ENCODE measurements around the gene FNDC8. TPM values are rescaled to one million over a fixed set of nuclear protein-coding genes. Genes with fewer than 3 reads are reported as not detected.

The FNDC8 gene
- not detected for total RNA-seq

- no peak for DNase-seq
- H3K9ac ChIP-seq (ENCODE audit: low read depth in 2 of 2, low read length in 2 of 2), result no peak within 1 kb of the TSS
- H3K4me3 ChIP-seq, result no peak within 1 kb of the TSS
- no peaks in the 10 kb centered on the region for H3K9me3 ChIP-seq
- H3K4me1 ChIP-seq, result peaks cover 5% of the 10 kb centered on the region
- H3K27ac ChIP-seq, result no peak within 1 kb of the TSS
- TF ChIP-seq, protein P1, sequence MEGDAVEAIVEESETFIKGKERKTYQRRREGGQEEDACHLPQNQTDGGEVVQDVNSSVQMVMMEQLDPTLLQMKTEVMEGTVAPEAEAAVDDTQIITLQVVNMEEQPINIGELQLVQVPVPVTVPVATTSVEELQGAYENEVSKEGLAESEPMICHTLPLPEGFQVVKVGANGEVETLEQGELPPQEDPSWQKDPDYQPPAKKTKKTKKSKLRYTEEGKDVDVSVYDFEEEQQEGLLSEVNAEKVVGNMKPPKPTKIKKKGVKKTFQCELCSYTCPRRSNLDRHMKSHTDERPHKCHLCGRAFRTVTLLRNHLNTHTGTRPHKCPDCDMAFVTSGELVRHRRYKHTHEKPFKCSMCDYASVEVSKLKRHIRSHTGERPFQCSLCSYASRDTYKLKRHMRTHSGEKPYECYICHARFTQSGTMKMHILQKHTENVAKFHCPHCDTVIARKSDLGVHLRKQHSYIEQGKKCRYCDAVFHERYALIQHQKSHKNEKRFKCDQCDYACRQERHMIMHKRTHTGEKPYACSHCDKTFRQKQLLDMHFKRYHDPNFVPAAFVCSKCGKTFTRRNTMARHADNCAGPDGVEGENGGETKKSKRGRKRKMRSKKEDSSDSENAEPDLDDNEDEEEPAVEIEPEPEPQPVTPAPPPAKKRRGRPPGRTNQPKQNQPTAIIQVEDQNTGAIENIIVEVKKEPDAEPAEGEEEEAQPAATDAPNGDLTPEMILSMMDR (IDR thresholded peaks at IDR 0.05), result no peak
- no peaks in the 10 kb centered on the region for H3K36me3 ChIP-seq
- intact Hi-C loops (cut with DNase I), result loop anchor here (2.0 kb wide), 1 partner anchor 579 kb away; no protein-coding TSS in a partner anchor
- no peaks in the 10 kb centered on the region for H3K27me3 ChIP-seq
These were observed at the start of gene FNDC8 for GRCh38 chr17:35121315-35121714. Gene FNDC8, plus strand, starts transcription at chr17:35121615. Its CDS starts 79 bp downstream, at chr17:35121694.

- Histone ChIP-seq H3K4me1 (peaks cover 9% of the 10 kb centered on the region), H3K9ac (ENCODE audit: low read depth in 2 of 2, low read length in 2 of 2) (no peak overlapping the region), H3K9me3 (no peaks in the 10 kb centered on the region), H3K4me3 (no peak overlapping the region), H3K27ac (no peak overlapping the region), H3K36me3 (no peaks in the 10 kb centered on the region), H3K27me3 (no peaks in the 10 kb centered on the region)
- intact Hi-C loops (cut with DNase I), result no loop called here
- no peak for DNase-seq
- TF ChIP-seq, protein P1 (IDR thresholded peaks at IDR 0.05), result no peak
These were observed 48.1 kb upstream of the FNDC8 start for GRCh38 chr17:35073183-35073790.

DNA sequence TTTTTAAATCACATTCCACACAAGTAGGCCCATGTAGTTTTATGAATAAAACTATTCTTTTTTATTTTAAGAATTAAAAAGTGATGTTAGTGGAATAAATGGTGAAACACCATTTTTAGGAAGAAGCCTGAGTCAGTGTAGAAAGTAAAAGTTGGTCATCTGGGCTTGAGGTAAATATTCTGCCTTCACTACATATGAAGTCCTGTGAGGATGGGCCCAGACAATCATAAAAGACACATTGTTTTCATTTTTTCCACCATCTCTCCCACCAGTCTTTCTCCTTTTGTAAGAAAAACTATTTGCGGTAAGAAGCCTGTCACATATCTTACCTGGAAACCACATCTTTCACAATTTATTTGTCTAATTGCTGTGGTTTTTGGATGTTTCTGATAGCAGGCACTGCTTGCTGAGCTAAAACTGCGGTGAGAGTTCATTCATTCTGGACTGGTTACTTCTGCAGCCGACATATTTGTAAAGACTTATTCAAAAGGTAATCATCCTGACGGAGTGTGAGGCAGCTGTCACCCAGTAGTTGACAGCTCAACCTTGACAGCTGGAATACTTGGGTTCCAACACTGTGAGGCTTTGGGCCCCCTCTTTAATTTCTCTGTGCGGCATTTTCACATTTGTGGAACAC lies 47.3 kb upstream of the FNDC8 start:
- H3K27ac ChIP-seq, result peak overlapping the region; percentile 6
- H3K9ac ChIP-seq (ENCODE audit: low read depth in 2 of 2, low read length in 2 of 2), result no peak overlapping the region
- intact Hi-C loops (cut with DNase I), result no loop called here

DNA sequence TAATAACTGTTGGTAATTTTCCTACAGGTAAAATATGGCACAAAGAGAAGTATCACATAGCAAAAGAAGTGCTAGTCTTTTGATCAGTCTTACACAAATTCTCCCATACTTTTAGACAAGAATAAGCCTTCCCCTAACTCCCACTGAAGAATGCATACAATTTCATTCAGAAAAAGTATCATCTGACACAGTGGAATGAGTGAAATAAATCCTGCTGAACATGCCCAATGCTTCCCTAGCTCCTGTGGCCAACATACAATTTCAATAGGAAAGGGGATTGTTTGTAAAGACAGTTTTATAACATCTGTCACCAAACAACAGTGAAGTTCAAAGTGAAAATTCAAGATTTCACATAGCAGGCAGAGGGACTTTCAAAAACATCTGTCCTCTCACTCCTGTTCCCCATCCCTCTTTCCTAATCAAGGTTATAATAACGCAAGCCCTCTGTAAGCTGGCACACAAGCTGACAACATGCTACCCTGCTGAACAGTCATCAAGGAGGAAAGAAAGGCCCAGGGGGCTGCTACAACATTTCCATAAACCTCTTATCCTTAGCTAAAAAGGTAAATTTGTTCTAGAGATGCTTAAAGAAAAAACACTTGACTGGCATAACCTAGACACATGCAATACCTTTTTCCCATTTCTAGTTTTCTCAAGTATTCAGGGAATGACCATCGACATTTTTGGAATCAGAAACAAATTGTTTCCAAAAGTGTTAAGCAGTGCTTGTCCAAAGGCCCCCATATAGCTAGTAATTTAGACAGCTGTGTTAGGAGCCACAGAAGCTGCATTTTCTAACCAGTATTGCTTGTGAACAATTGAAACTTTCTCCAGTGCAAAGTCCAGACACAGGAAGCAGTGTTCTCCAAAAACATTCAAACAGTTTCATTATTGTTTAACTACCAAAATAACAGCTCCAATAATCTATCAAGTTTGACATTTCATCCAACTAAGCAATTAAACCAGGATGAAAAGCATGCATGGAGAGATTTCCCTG lies 46.4 kb upstream of the FNDC8 start:
- DNase-seq, result no peak
- Histone ChIP-seq H3K4me3 (no peak overlapping the region), H3K27me3 (no peaks in the 10 kb centered on the region), H3K9ac (ENCODE audit: low read depth in 2 of 2, low read length in 2 of 2) (peak overlapping the region in 1 of 2 donors; percentile 13), H3K9me3 (no peaks in the 10 kb centered on the region), H3K36me3 (no peaks in the 10 kb centered on the region), H3K4me1 (peaks cover 9% of the 10 kb centered on the region), H3K27ac (peak overlapping the region; percentile 52)
- TF ChIP-seq, protein P1 (IDR thresholded peaks at IDR 0.05), result no peak
- intact Hi-C loops (cut with DNase I), result no loop called here

More for the DNA sequence above, 47.3 kb upstream of the FNDC8 start:
- H3K9me3 ChIP-seq, result no peaks in the 10 kb centered on the region
- peaks cover 9% of the 10 kb centered on the region for H3K4me1 ChIP-seq
- no peak overlapping the region for H3K4me3 ChIP-seq
- no peak for DNase-seq
- H3K27me3 ChIP-seq, result no peaks in the 10 kb centered on the region
- no peaks in the 10 kb centered on the region for H3K36me3 ChIP-seq
- TF ChIP-seq, protein P1 (IDR thresholded peaks at IDR 0.05), result no peak

- Histone ChIP-seq H3K4me1 (peaks cover 15% of the 10 kb centered on the region), H3K36me3 (no peaks in the 10 kb centered on the region), H3K27me3 (no peaks in the 10 kb centered on the region), H3K9ac (ENCODE audit: low read depth in 2 of 2, low read length in 2 of 2) (peak overlapping the region in 1 of 2 donors; percentile 19), H3K27ac (no peak overlapping the region), H3K9me3 (no peaks in the 10 kb centered on the region), H3K4me3 (no peak overlapping the region)
- TF ChIP-seq, protein P1 (IDR thresholded peaks at IDR 0.05), result no peak
- intact Hi-C loops (cut with DNase I), result no loop called here
- DNase-seq, result no peak
These were observed 44.5 kb upstream of the FNDC8 start for GRCh38 chr17:35076874-35077273.

Data from colonic mucosa (tissue), 4 donors.